GM19099 (cell line): ENCODE measurements around the gene CIAO3.
A peak's percentile ranks its signal among the peaks of the same experiment; 100 is the strongest.

Experiments
- POLR2A ChIP-seq: IDR thresholded peaks from 3 replicates; pipeline ENCODE4 v1.6.1; 2011; ENCODE audit warnings: low read depth; ENCODE audit not compliant: insufficient read length; ENCODE audit errors: extremely low read depth

The CIAO3 gene

GRCh38 chr16:734208-734980 lies 6.4 kb downstream of the CIAO3 start:
- no peak for TF ChIP-seq POLR2A

DNA sequence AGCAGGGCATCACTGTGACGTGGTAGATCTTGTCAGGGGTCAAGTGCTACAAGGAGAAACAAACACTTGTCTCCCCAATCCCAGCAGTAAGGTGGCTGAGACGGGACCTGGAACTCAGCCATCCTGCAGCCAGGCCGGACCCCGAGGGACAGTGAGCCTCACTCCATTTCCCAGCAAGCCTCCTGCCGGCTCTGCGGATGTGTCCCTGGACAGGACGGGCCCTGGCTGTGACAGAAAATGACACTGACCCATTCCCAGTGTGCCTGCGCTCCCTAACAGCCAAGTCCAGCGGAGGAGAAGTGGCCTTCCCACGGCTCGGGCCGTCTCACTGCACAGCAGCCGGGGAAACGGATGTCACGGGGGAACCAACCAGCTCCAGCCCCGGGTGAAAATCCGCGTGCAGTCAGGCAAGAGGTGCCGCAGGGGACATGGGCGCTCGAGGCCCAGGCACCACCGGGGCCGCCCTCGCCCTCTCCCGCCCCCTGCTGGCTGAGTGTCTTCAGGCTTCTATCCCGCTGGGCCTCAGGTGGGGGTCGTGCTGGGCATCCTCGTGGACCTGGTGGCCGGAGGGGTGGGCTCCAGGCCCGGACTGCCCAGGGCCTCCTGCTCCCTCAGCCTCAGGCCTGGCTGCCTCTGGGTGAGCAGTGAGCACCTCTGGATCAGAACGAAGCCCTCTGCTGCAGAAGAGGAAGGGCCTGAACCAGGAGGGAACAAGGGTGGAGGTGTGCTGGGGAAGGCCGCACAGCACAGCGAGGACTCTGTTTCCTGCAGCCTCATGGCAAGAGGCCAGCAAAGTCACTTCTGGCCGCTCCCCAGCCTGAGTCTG lies 7.2 kb downstream of the CIAO3 start:
- no peak for TF ChIP-seq POLR2A

- no peak for TF ChIP-seq POLR2A
These were observed 7.9 kb downstream of the CIAO3 start for GRCh38 chr16:732936-733335.

DNA sequence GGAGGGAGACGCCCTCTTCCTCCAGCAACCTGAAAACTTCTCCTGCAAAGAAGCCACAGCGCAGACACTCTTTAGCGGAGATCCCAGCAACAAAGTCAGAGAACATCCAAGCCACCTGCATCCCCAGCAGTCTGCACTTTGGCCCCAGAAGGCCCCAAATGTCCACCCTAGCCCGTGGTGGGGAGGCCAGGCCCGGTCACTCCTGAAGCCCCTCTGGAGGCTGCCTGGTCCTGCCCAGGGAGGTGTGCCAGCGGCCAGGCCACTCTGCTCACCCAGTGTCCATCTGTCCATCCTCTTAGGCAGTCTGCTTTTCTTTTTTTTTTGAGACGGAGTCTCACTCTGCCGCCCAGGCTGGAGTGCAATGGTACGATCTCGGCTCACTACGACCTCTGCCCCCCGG lies 8.5 kb downstream of the CIAO3 start:
- no peak for TF ChIP-seq POLR2A

- TF ChIP-seq POLR2A: no peak
These were observed 9.9 kb downstream of the CIAO3 start for GRCh38 chr16:730666-731509.

- TF ChIP-seq POLR2A: no peak
These were observed 10.8 kb downstream of the CIAO3 start for GRCh38 chr16:729768-730665.

- no peak for TF ChIP-seq POLR2A
These were observed 11.7 kb downstream of the CIAO3 start for GRCh38 chr16:728890-729744.

- TF ChIP-seq POLR2A: peak; percentile 39
These were observed 12.5 kb downstream of the CIAO3 start for GRCh38 chr16:728131-728889.

- TF ChIP-seq POLR2A: no peak
These were observed 13.4 kb downstream of the CIAO3 start for GRCh38 chr16:727291-727977.

DNA sequence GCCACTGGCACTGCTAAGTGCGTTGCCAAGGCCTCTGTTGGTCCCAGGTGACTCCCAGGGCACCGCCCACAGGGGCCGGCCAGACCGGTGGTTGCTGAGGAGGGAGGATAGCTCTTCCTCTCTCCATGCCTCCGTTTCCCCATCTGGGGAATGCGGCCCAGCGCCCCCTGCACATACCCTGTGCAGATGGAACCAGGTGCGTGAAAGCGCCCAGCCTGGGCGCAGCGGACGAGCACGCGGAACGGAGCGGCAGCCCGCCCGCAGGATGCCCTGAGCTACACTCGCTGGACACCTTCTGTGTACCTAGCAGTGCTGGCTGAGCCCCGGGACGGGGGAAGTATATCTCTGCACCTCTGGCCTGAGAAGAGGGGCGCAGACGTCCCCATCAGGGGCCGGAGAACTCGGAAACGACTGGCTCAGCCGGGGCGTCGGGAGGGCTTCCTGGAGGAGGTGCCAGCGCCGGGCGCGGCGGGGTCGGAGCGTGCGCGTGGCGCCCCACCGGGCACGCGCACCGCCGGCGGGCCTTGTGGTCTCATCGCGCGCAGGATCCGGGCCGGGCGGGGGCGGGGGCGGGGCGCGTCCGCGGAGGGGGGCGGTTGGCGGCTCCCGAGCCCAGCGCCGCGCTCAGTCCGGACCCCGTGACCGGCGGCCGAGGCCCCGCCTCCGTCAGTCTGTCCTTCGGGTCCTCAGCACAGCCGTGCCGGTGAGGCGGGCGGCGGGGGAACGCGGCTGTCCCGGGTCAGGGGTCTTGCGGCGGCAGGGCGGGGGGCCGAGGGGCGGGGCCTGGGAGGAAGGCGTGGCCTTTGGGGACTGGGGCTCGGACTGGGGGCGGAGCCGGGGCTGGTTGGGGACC lies 14.1 kb downstream of the CIAO3 start, which contains the start of the genes CCDC78 and HAGHL:
TSS of gene CCDC78 (minus strand) at position 6 of the 853 bp plus-strand sequence. CDS start 76 bp downstream, outside the sequence.
TSS of gene HAGHL (plus strand) at position 669 of the 853 bp plus-strand sequence. CDS start 404 bp downstream, outside the sequence.
- TF ChIP-seq POLR2A: peak; percentile 6

DNA sequence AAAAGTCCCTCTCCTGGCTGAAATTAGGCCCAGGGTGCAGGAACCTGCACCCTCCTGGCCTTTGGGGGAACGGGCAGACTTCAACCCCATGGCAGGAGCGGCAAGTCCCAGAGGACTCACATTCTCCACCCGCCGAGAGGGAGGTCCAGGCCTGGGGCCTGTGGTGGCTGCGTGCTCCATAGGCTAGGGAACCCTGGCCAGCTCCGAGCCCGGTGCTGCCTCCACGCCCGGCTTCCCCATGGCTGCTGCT lies 14.7 kb downstream of the CIAO3 start:
- TF ChIP-seq POLR2A: no peak
